ENCODE results near the gene TTC34.

GRCh38 chr1:2810899-2811532 is 9.5 kb upstream of the TTC34 start:
- TF ChIP-seq CTCF (IDR thresholded peaks at IDR 0.05) (no peak), POLR2AphosphoS5 (IDR thresholded peaks at IDR 0.05) (no peak)
